B cell (primary cell): ENCODE measurements around the gene ZNF521. TPM values are rescaled to one million over a fixed set of nuclear protein-coding genes. Genes with fewer than 3 reads are reported as not detected.

ENCODE experiments used
- ATAC-seq: fragments of 200-7000 bp; cut with Tn5 transposase; one replicate; pipeline ENCODE4 v1.10.0; 2021; ENCODE audit warnings: low read depth, mild to moderate bottlenecking, moderate number of reproducible peaks, moderate library complexity
- CTCF ChIA-PET: fragments of 350-600 bp; sonication (Branson Sonifier 250); formaldehyde crosslinking; loops from one replicate; lab custom pipeline; 2021; ENCODE audit warnings: antibody characterized with exemption, inconsistent platforms; lab: Charles Lee
- POLR2A ChIA-PET: fragments of 350-600 bp; sonication (Branson Sonifier 250); formaldehyde crosslinking; loops from one replicate; lab custom pipeline; 2021; ENCODE audit warnings: antibody characterized with exemption; lab: Charles Lee
- DNase-seq: peaks from one replicate; pipeline ENCODE4 v3.0.0; 2013
- H2AFZ ChIP-seq: 2 replicates; pipeline ENCODE4 v1.6.1; 2012; ENCODE audit warnings: mild to moderate bottlenecking, low read depth, low read length; ENCODE audit not compliant: insufficient read depth, poor library complexity, severe bottlenecking
- H3K27ac ChIP-seq, 2 donors: 1 replicate in 1 of 2; 2 replicates in 1 of 2; pipeline ENCODE4 v1.5.1; 2012 to 2013; ENCODE audit warnings: low read length in 2 of 2, mild to moderate bottlenecking in 2 of 2, moderate library complexity in 1 of 2
- H3K27me3 ChIP-seq, 4 experiments: fragments of 200-600 bp in 1 of 4; sonication (generic) in 1 of 4; replicated peaks in 1 of 4; 1 replicate in 2 of 4; 2 replicates in 2 of 4; pipeline versions ENCODE4 v1.6.1 to v1.7.0; 2013 to 2016; ENCODE audit warnings: low read length in 3 of 4, mild to moderate bottlenecking in 2 of 4, mixed read lengths in 1 of 4, moderate library complexity in 1 of 4; ENCODE audit not compliant: insufficient read depth in 4 of 4, control insufficient read depth in 3 of 4; ENCODE audit errors: control extremely low read depth in 1 of 4
- H3K36me3 ChIP-seq, 2 experiments: replicated peaks in 1 of 2; 1 replicate in 1 of 2; 2 replicates in 1 of 2; pipeline versions ENCODE4 v1.6.1 to v1.7.1; 2013; ENCODE audit warnings: low read length in 1 of 2; ENCODE audit not compliant: insufficient read depth in 2 of 2, control insufficient read depth in 1 of 2; ENCODE audit errors: control extremely low read depth in 1 of 2, extremely low read depth in 1 of 2
- H3K4me1 ChIP-seq, 2 donors: fragments of 200-600 bp in 1 of 2; sonication (generic) in 1 of 2; 1 replicate in 1 of 2; 2 replicates in 1 of 2; pipeline versions ENCODE4 v1.5.1 to v1.6.1; 2013 to 2017; ENCODE audit warnings: low read length in 2 of 2; ENCODE audit not compliant: control insufficient read depth in 2 of 2, insufficient read depth in 2 of 2
- H3K4me2 ChIP-seq: replicated peaks from 2 replicates; pipeline ENCODE3; 2012; ENCODE audit warnings: mild to moderate bottlenecking, low read depth, low read length; ENCODE audit not compliant: poor library complexity, severe bottlenecking
- H3K4me3 ChIP-seq, 5 experiments: fragments of 200-600 bp in 1 of 5; sonication (generic) in 1 of 5; 1 replicate in 3 of 5; 2 replicates in 2 of 5; pipeline versions ENCODE4 v1.5.1 to v1.7.0; 2011 to 2016; ENCODE audit warnings: low read length in 4 of 5, mild to moderate bottlenecking in 4 of 5, low read depth in 2 of 5, control low read depth in 1 of 5, moderate library complexity in 1 of 5; ENCODE audit not compliant: insufficient read depth in 1 of 5; ENCODE audit errors: control extremely low read depth in 1 of 5, extremely low read depth in 1 of 5
- H3K79me2 ChIP-seq: fragments of 200-600 bp; sonication (generic); one replicate; pipeline ENCODE4 v1.6.0; 2016; ENCODE audit warnings: low read length; ENCODE audit not compliant: control insufficient read depth, insufficient read depth
- H3K9ac ChIP-seq: fragments of 200-600 bp; sonication (generic); 2 replicates; pipeline ENCODE4 v1.6.1; 2017; ENCODE audit warnings: mild to moderate bottlenecking, low read length, moderate library complexity
- H3K9me3 ChIP-seq, 3 donors: one replicate each; pipeline versions ENCODE4 v1.6.1 to v1.7.1; 2013; ENCODE audit warnings: low read length in 2 of 3; ENCODE audit not compliant: control insufficient read depth in 2 of 3, insufficient read depth in 1 of 3; ENCODE audit errors: control extremely low read depth in 1 of 3
- H4K20me1 ChIP-seq: 2 replicates; pipeline ENCODE4 v1.6.0; 2012; ENCODE audit warnings: mild to moderate bottlenecking, low read length; ENCODE audit not compliant: insufficient read depth, control insufficient read depth, poor library complexity, severe bottlenecking
- H3K27ac Mint-ChIP-seq: one replicate; pipeline ENCODE4 v1.8.0; 2021; ENCODE audit warnings: mixed read lengths
- H3K27me3 Mint-ChIP-seq: one replicate; pipeline ENCODE4 v1.8.0; 2021; ENCODE audit warnings: mixed read lengths
- H3K4me1 Mint-ChIP-seq: one replicate; pipeline ENCODE4 v1.8.0; 2021; ENCODE audit warnings: mixed read lengths
- H3K4me3 Mint-ChIP-seq: one replicate; pipeline ENCODE4 v1.8.0; 2021; ENCODE audit warnings: mixed read lengths
- H3K9me3 Mint-ChIP-seq: one replicate; pipeline ENCODE4 v1.8.0; 2022; ENCODE audit warnings: mixed read lengths; ENCODE audit not compliant: insufficient read depth
- EZH2 ChIP-seq: IDR thresholded peaks from 2 replicates; pipeline ENCODE4 v1.6.1; 2012; ENCODE audit warnings: borderline replicate concordance, low read depth, mild to moderate bottlenecking, moderate library complexity, low read length; ENCODE audit not compliant: insufficient read depth, poor library complexity, severe bottlenecking
- WGBS: methylation state at CpG from one replicate; pipeline ENCODE4 v1.1.5; 2013; ENCODE audit warnings: missing lambda C conversion rate; ENCODE audit not compliant: insufficient coverage; 5-methylcytosine and 5-hydroxymethylcytosine counted together
- intact Hi-C: fragments of 100-400 bp; cut with micrococcal nuclease; formaldehyde crosslinking; loops from one replicate; pipeline ENCODE4 v1.10.0; 2022
- polyA plus RNA-seq: library from polyadenylated mRNA; depleted of rRNA; stranded (reverse); fragments of >200 nt; gene quantifications from 2 replicates; pipeline ENCODE4 v1.2.3, GENCODE V29; 2012
- total RNA-seq, 2 donors: library from RNA; stranded (reverse); fragments of 120-200 nt in 1 of 2; gene quantifications; 1 replicate in 1 of 2; 2 replicates in 1 of 2; pipeline versions ENCODE4 v1.2.3 to v1.2.4, GENCODE V29; 2013 to 2022
- TF ChIP-seq, protein P1 (sequence below): fragments of 200-600 bp; IDR thresholded peaks from one replicate; pipeline ENCODE4 v1.8.0; 2022; ENCODE audit warnings: antibody characterized with exemption, mild to moderate bottlenecking

The ZNF521 gene
- total and polyA plus RNA-seq, 2 donors (not counting 1 experiment from before 2014, with no cell fraction given) = 0.04 to 9.0 TPM

GRCh38 chr18:25231327-25231691 lies 120.7 kb downstream of the ZNF521 start:
- 54% methylated on average over 5 of the region's 5 CpGs for WGBS
- ChIA-PET CTCF (no interaction called here), POLR2A (no interaction called here)
- Histone ChIP-seq H3K27ac (no peak overlapping the region), H3K36me3 (no peaks in the 10 kb centered on the region), H4K20me1 (no peaks in the 10 kb centered on the region), H3K4me1 (no peaks in the 10 kb centered on the region), H3K4me3 (no peak overlapping the region), H3K4me2 (no peak overlapping the region), H3K9me3 (no peaks in the 10 kb centered on the region), H2AFZ (peak overlapping the region; percentile 17), H3K79me2 (no peaks in the 10 kb centered on the region), H3K27me3 (peaks cover 0 to 2% (median 0%) of the 10 kb centered on the region in 4 experiments), H3K9ac (no peak overlapping the region)
- TF ChIP-seq EZH2 = no peak
- TF ChIP-seq, protein P1, sequence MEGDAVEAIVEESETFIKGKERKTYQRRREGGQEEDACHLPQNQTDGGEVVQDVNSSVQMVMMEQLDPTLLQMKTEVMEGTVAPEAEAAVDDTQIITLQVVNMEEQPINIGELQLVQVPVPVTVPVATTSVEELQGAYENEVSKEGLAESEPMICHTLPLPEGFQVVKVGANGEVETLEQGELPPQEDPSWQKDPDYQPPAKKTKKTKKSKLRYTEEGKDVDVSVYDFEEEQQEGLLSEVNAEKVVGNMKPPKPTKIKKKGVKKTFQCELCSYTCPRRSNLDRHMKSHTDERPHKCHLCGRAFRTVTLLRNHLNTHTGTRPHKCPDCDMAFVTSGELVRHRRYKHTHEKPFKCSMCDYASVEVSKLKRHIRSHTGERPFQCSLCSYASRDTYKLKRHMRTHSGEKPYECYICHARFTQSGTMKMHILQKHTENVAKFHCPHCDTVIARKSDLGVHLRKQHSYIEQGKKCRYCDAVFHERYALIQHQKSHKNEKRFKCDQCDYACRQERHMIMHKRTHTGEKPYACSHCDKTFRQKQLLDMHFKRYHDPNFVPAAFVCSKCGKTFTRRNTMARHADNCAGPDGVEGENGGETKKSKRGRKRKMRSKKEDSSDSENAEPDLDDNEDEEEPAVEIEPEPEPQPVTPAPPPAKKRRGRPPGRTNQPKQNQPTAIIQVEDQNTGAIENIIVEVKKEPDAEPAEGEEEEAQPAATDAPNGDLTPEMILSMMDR = no peak
- no peaks in the 10 kb centered on the region for H3K9me3 Mint-ChIP-seq
- no peak overlapping the region for H3K27ac Mint-ChIP-seq
- DNase-seq (no peak), ATAC-seq (no peak)
- H3K4me3 Mint-ChIP-seq = no peak overlapping the region
- H3K4me1 Mint-ChIP-seq = peaks cover 1% of the 10 kb centered on the region
- no peaks in the 10 kb centered on the region for H3K27me3 Mint-ChIP-seq
- intact Hi-C loops = no loop called here

DNA sequence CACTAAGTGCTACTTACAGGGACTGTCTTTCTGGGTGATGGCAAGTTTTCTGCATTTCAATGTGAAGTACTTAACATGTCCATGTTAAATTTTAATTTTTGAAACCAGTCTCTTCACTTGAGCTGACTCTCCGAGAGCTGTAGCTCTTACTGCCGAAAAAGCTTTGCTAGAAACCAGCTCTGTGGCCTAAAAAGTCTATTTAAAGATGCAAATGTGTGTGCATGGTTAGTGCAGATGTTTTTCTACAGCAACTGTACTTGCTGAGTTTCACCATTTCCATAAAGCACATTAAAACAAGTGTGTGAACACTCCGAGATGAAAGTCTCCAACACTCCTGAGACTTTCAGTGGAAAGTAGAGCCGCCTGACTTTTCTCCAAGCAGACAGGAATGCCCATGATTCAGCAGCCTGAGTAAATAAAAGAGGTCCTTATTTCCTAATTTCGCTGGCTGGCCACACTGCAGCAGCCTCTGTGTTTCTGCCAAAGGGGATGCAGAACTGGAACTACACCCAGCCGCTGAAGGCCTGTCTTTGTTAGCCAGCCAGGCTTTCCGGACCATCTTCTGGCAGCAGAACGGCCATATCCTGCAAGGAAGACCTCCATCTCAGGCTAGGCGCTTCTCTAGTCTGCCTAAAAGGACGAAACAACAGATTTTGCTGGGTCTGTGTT lies 121.2 kb downstream of the ZNF521 start:
- Mint-ChIP-seq H3K4me1 (peaks cover 1% of the 10 kb centered on the region), H3K4me3 (no peak overlapping the region), H3K9me3 (no peaks in the 10 kb centered on the region), H3K27me3 (no peaks in the 10 kb centered on the region), H3K27ac (no peak overlapping the region)
- no peak overlapping the region for H3K4me3 ChIP-seq
- DNase-seq (no peak), ATAC-seq (no peak)
- H3K79me2 ChIP-seq = no peaks in the 10 kb centered on the region
- no peaks in the 10 kb centered on the region for H4K20me1 ChIP-seq
- POLR2A ChIA-PET = no interaction called here
- H3K27ac ChIP-seq = no peak overlapping the region
- no peaks in the 10 kb centered on the region for H3K9me3 ChIP-seq
- intact Hi-C loops = no loop called here
- H2AFZ ChIP-seq = peak overlapping the region; percentile 17
- no peaks in the 10 kb centered on the region for H3K4me1 ChIP-seq
- no peak overlapping the region for H3K9ac ChIP-seq
- H3K4me2 ChIP-seq = no peak overlapping the region
- CTCF ChIA-PET = no interaction called here
- 12% methylated on average over 8 of the region's 10 CpGs for WGBS
- TF ChIP-seq EZH2 = no peak
- TF ChIP-seq, protein P1 = no peak
- H3K36me3 ChIP-seq = no peaks in the 10 kb centered on the region
- peaks cover 0 to 2% (median 0%) of the 10 kb centered on the region in 4 experiments for H3K27me3 ChIP-seq
